GM12892 (cell line): Measurements from ENCODE around the gene DYRK2.

Experiments used
- POLR2A ChIP-seq: IDR thresholded peaks from 2 replicates; pipeline ENCODE4 v1.6.1; 2011; ENCODE audit warnings: low read depth, low read length, control low read depth
- TAF1 ChIP-seq: IDR thresholded peaks from 2 replicates; pipeline ENCODE4 v1.6.1; 2011; ENCODE audit warnings: low read depth, mild to moderate bottlenecking, control low read depth, low read length, borderline replicate concordance

DNA sequence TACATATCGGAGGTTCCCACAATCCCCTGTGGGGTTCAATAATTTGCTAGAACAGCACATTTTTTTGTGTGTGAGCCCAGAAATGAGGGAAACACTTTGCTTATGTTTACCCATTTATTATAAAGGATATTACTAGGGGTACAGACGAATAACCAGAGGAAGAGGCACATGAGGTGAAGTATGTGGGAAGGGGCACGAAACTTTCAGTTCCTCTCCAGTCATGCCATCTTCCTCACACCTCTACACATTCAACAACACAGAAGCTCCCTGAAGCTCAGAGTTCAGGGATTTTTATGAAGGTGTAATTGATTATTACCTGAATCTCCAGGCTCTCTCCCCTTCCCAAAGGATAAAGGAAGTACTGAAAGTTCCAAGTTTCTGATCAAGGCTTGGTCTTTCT lies 30.2 kb upstream of the DYRK2 start:
- no peak for TF ChIP-seq POLR2A
- no peak for TF ChIP-seq TAF1
